Ovary (tissue), 9 donors: ENCODE measurements around the gene AKIRIN1. TPM values are rescaled to one million over a fixed set of nuclear protein-coding genes. Genes with fewer than 3 reads are reported as not detected.
"Not testable (repeated sequence)": the region's sequence is repeated elsewhere in the genome, so short reads cannot be mapped to it uniquely, and the experiment has no call there.

Source experiments
- DNase-seq, 5 donors: peaks; one replicate each; pipeline ENCODE4 v3.0.0-alpha.2; 2019 to 2020
- H3K27ac ChIP-seq, 2 donors: fragments of 200-600 bp; one replicate each; pipeline versions ENCODE4 v1.5.1 to v1.8.0; 2019 to 2022
- H3K27me3 ChIP-seq: fragments of 200-600 bp; one replicate; pipeline ENCODE4 v1.8.0; 2022
- H3K36me3 ChIP-seq: fragments of 200-600 bp; sonication (generic); one replicate; pipeline ENCODE4 v1.5.1; 2019
- H3K4me1 ChIP-seq: one replicate; pipeline ENCODE4 v1.8.1; 2013; ENCODE audit warnings: mild to moderate bottlenecking, moderate library complexity; ENCODE audit not compliant: insufficient read depth
- H3K4me3 ChIP-seq: fragments of 200-600 bp; sonication (generic); one replicate; pipeline ENCODE4 v1.5.1; 2017
- H3K9me3 ChIP-seq, 2 donors: fragments of 200-600 bp in 1 of 2; sonication (generic) in 1 of 2; one replicate each; pipeline versions ENCODE4 v1.5.1 to v1.8.1; 2013 to 2019; ENCODE audit warnings: mild to moderate bottlenecking in 1 of 2, moderate library complexity in 1 of 2
- EP300 ChIP-seq: sonication (generic); formaldehyde crosslinking; IDR thresholded peaks from one replicate; pipeline ENCODE4 v1.6.1; 2017; ENCODE audit warnings: antibody characterized with exemption
- POLR2A ChIP-seq: fragments of 450-650 bp; IDR thresholded peaks from one replicate; pipeline ENCODE4 v1.6.1; 2017; ENCODE audit warnings: antibody characterized with exemption, mild to moderate bottlenecking, moderate library complexity
- WGBS, 3 donors: extraction: QIAGEN DNeasy Blood & Tissue Kit in 1 of 3; methylation state at CpG; one replicate each; pipeline versions ENCODE4 v1.1.5 to v1.1.7; 2013 to 2017; 5-methylcytosine and 5-hydroxymethylcytosine counted together
- intact Hi-C, 4 donors: fragments of 100-400 bp; cut with DNase I; formaldehyde crosslinking; loops; one replicate each; pipeline versions ENCODE4 v1.11.0 to v1.15.1; 2022 to 2023
- polyA plus RNA-seq, 2 donors: library from polyadenylated mRNA; stranded (reverse); fragments of 200-250 nt in 1 of 2; fragments of 350-450 nt in 1 of 2; fragmentation: Illumina TruSeq in 1 of 2; extraction: RNeasy Lipid Tissue Mini Kit (QIAGEN cat#74804) in 1 of 2; gene quantifications; one replicate each; pipeline ENCODE4 v1.2.3, GENCODE V29; 2013 to 2014
- total RNA-seq, 7 donors: library from RNA; depleted of rRNA in 2 of 7; stranded (reverse); fragments of >200 nt in 2 of 7; fragmentation: NEBNext Ultra II Directional in 3 of 7; extraction: Animal tissue kit (Norgen Biotek cat#: 25700) in 3 of 7; gene quantifications; one replicate each; pipeline versions ENCODE4 v1.1.0 to v1.2.4, GENCODE V29; 2016 to 2023
- TF ChIP-seq, protein P1 (sequence below), 3 donors: fragments of 450-650 bp in 2 of 3; fragments of 200-600 bp in 1 of 3; IDR thresholded peaks; one replicate each; pipeline versions ENCODE4 v1.5.1 to v1.8.0; 2016 to 2022; ENCODE audit warnings: antibody characterized with exemption in 3 of 3, mild to moderate bottlenecking in 1 of 3
- donor health status: DM: no; HTN: no; CAD: no; lungs with moderate emphysema.
- donor health status: DM: no; HTN: no; CAD: no.
- donor health status: Bipolar disorder and iron deficiency.
- donor health status: DM: yes; HTN: yes; CAD: no.
- donor health status: DM: no; HTN: no; CAD: no.
- donor health status: DM: yes; HTN: yes; CAD: no.

AKIRIN1 gene
- total and polyA plus RNA-seq, 9 donors, result 14.9 to 64.6 (median 42.4) TPM

DNA sequence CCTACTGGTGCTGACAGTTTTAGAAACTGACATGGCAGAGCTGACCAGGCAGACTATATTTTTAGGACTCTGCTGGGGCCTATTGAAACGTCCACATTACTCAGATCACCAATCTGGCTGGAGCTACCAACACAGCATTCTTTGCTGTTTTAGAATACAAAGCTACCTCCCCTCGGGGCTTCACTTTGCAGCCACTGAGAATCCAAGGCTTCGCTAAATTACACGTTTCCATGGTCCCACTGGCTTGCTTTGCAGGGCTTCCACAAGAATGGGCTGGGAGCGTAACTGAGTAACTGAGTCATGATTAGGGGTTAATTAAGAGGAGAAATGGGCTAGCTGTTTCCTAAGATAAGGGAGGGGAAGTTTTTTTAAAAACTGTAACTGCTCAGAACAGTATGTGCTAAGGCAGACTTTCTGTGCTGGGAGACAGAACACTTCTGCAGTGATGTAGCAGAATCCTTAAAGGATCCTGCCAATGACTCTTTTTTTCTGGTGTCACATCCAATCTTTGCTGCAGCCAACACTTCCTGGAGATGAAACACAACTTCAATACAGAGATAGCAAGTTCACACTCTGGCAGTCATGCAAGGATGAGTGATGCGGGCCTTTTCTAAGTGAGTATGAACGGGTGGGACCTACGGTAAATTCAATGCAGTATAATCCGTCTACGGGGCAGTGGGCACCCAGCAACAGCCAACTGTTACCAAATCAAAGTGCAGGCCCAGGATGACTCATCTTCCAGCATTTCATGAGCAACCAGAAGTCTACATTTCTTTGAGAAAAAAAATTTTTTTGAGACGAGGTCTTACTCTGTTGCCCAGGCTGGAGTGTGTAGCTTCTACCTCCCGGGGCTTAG, 56.5 kb downstream of the AKIRIN1 start:
- peak in 2 of 5 donors; percentile 24 to 67 for DNase-seq
- TF ChIP-seq POLR2A (no peak), EP300 (peak; percentile 77)
- TF ChIP-seq, protein P1, sequence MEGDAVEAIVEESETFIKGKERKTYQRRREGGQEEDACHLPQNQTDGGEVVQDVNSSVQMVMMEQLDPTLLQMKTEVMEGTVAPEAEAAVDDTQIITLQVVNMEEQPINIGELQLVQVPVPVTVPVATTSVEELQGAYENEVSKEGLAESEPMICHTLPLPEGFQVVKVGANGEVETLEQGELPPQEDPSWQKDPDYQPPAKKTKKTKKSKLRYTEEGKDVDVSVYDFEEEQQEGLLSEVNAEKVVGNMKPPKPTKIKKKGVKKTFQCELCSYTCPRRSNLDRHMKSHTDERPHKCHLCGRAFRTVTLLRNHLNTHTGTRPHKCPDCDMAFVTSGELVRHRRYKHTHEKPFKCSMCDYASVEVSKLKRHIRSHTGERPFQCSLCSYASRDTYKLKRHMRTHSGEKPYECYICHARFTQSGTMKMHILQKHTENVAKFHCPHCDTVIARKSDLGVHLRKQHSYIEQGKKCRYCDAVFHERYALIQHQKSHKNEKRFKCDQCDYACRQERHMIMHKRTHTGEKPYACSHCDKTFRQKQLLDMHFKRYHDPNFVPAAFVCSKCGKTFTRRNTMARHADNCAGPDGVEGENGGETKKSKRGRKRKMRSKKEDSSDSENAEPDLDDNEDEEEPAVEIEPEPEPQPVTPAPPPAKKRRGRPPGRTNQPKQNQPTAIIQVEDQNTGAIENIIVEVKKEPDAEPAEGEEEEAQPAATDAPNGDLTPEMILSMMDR (IDR thresholded peaks at IDR 0.05), result no peak
- Histone ChIP-seq H3K27ac (no peak overlapping the region), H3K4me3 (no peak overlapping the region), H3K9me3 (no peaks in the 10 kb centered on the region), H3K4me1 (no peaks in the 10 kb centered on the region), H3K27me3 (no peaks in the 10 kb centered on the region), H3K36me3 (no peaks in the 10 kb centered on the region)
- intact Hi-C loops, result no loop called here
- WGBS, 3 donors, result 28 to 48% (median 30%) methylated on average over 12 of the region's 12 CpGs

GRCh38 chr1:39048745-39049370, 57.8 kb downstream of the AKIRIN1 start:
- TF ChIP-seq EP300, result no peak
- TF ChIP-seq, protein P1 (IDR thresholded peaks at IDR 0.05), result no peak
- no peak for TF ChIP-seq POLR2A
- no peaks in the 10 kb centered on the region for H3K36me3 ChIP-seq
- H3K4me3 ChIP-seq, result no peak overlapping the region
- peak in 1 of 5 donors; percentile 11 for DNase-seq
- H3K27me3 ChIP-seq, result no peaks in the 10 kb centered on the region
- H3K9me3 ChIP-seq, result no peaks in the 10 kb centered on the region
- H3K4me1 ChIP-seq, result no peaks in the 10 kb centered on the region
- intact Hi-C loops, result no loop called here
- WGBS, 3 donors, result 79 to 92% (median 82%) methylated on average over 7 of the region's 7 CpGs
- H3K27ac ChIP-seq, result no peak overlapping the region

GRCh38 chr1:39050001-39050400, 58.9 kb downstream of the AKIRIN1 start:
- WGBS, 3 donors, result 65 to 77% (median 67%) methylated on average over 4 of the region's 4 CpGs
- no peak for DNase-seq
- H3K36me3 ChIP-seq, result no peaks in the 10 kb centered on the region
- intact Hi-C loops, result no loop called here
- TF ChIP-seq, protein P1 (IDR thresholded peaks at IDR 0.05), result no peak
- no peak for TF ChIP-seq POLR2A
- no peak overlapping the region for H3K4me3 ChIP-seq
- H3K27ac ChIP-seq, result no peak overlapping the region
- H3K9me3 ChIP-seq, result no peaks in the 10 kb centered on the region
- no peaks in the 10 kb centered on the region for H3K27me3 ChIP-seq
- H3K4me1 ChIP-seq, result no peaks in the 10 kb centered on the region

- H3K4me3 ChIP-seq, DNase-seq, intact Hi-C loops, H3K27me3 ChIP-seq, H3K36me3 ChIP-seq, H3K27ac ChIP-seq, H3K9me3 ChIP-seq, H3K4me1 ChIP-seq: not testable (repeated sequence)
- 85 to 91% (median 88%) methylated on average over 11 of the region's 11 CpGs for WGBS, 3 donors
Measured at GRCh38 chr1:39051193-39051850, 60.2 kb downstream of the AKIRIN1 start.
